ENCODE results near the gene PARD3B.

- TF ChIP-seq SIN3A (IDR thresholded peaks at IDR 0.05; ENCODE audit: low read depth, low read length): no peak
- no peak for TF ChIP-seq PBX3 (IDR thresholded peaks at IDR 0.05; ENCODE audit: insufficient replicate concordance, low read depth, low read length)
- TF ChIP-seq EZH2 (IDR thresholded peaks at IDR 0.05; ENCODE audit: borderline replicate concordance, control insufficient read depth, low read depth, low read length): no peak
- TF ChIP-seq PRDM15 (CRISPR knock-in tag; IDR thresholded peaks at IDR 0.05): no peak
- no peak for TF ChIP-seq CHD4 (IDR thresholded peaks at IDR 0.05)
- TF ChIP-seq SMC3 (IDR thresholded peaks at IDR 0.05; ENCODE audit: borderline replicate concordance, low read length): no peak
- TF ChIP-seq CTCF (IDR thresholded peaks at IDR 0.05 in 2 of 3, conservative IDR thresholded peaks at IDR 0.05 in 1 of 3; ENCODE audit: control insufficient read depth in 2 of 3, extremely low read depth in 1 of 3, insufficient read depth in 1 of 3, low read depth in 3 of 3, low read length in 3 of 3): no peak
- no peak for TF ChIP-seq USF1 (IDR thresholded peaks at IDR 0.05; ENCODE audit: borderline replicate concordance, extremely low read length, insufficient read depth, low read depth, low read length)
- TF ChIP-seq MAX (IDR thresholded peaks at IDR 0.05; ENCODE audit: low read depth, low read length): no peak
- TF ChIP-seq BMI1 (IDR thresholded peaks at IDR 0.05; ENCODE audit: borderline replicate concordance): no peak
- TF ChIP-seq CREM (IDR thresholded peaks at IDR 0.05; ENCODE audit: low read depth): no peak
- TF ChIP-seq BCL11A (IDR thresholded peaks at IDR 0.05; ENCODE audit: low read depth, low read length): no peak
- TF ChIP-seq NFIC (IDR thresholded peaks at IDR 0.05; ENCODE audit: low read depth, low read length): no peak
These were observed 686.8 kb downstream of the PARD3B start for GRCh38 chr2:205232086-205232485.
